ENCODE measurements around the gene DNHD1. TPM values are rescaled to one million over a fixed set of nuclear protein-coding genes. Genes with fewer than 3 reads are reported as not detected.

Gene DNHD1
- total and polyA plus RNA-seq, 2 experiments from 2014 or later, result 3.6 to 9.6 TPM

- Mint-ChIP-seq H3K4me3 (no peak overlapping the region), H3K4me1 (no peaks in the 10 kb centered on the region; the same call in 2 of the 3 replicates), H3K36me3 (ENCODE audit: low read depth) (no peaks in the 10 kb centered on the region; the same call in 2 of the 3 replicates), H3K27ac (no peak overlapping the region), H3K9me3 (no peaks in the 10 kb centered on the region), H3K27me3 (ENCODE audit: insufficient read depth, low read depth, poor library complexity) (peaks cover 2% of the 10 kb centered on the region)
- Histone ChIP-seq H3K4me1 (ENCODE audit: insufficient read depth) (no peaks in the 10 kb centered on the region), H3K27ac (ENCODE audit: low read depth) (no peak overlapping the region), H3K4me2 (no peak overlapping the region), H3F3A (replicated peaks; ENCODE audit: low read depth) (no peaks in the 10 kb centered on the region), H3K36me3 (ENCODE audit: insufficient read depth) (no peaks in the 10 kb centered on the region; the same call in 1 of the 2 replicates), H3K4me3 (no peak overlapping the region), H3K9me2 (ENCODE audit: insufficient read depth) (no peaks in the 10 kb centered on the region), H2AFZ (no peak overlapping the region), H3K79me2 (replicated peaks; ENCODE audit: insufficient read depth) (no peaks in the 10 kb centered on the region), H4K20me1 (replicated peaks; ENCODE audit: insufficient read depth) (no peaks in the 10 kb centered on the region), H3K27me3 (ENCODE audit: insufficient read depth) (no peaks in the 10 kb centered on the region)
- ATAC-seq, result no peak
- TF ChIP-seq, protein P1, sequence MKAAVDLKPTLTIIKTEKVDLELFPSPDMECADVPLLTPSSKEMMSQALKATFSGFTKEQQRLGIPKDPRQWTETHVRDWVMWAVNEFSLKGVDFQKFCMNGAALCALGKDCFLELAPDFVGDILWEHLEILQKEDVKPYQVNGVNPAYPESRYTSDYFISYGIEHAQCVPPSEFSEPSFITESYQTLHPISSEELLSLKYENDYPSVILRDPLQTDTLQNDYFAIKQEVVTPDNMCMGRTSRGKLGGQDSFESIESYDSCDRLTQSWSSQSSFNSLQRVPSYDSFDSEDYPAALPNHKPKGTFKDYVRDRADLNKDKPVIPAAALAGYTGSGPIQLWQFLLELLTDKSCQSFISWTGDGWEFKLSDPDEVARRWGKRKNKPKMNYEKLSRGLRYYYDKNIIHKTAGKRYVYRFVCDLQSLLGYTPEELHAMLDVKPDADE (IDR thresholded peaks at IDR 0.05), result no peak
- TF ChIP-seq CREB1 (CRISPR knock-in tag; IDR thresholded peaks at IDR 0.05; ENCODE audit: low read depth) (no peak), ZNF331 (CRISPR knock-in tag; IDR thresholded peaks at IDR 0.05; ENCODE audit: low read depth) (no peak), ZNF462 (CRISPR knock-in tag; IDR thresholded peaks at IDR 0.05) (no peak), EZH2phosphoT487 (IDR thresholded peaks at IDR 0.05; ENCODE audit: unreplicated experiment) (no peak), POLR2AphosphoS5 (IDR thresholded peaks at IDR 0.05; ENCODE audit: low read depth) (no peak), ZNF114 (CRISPR knock-in tag; IDR thresholded peaks at IDR 0.05) (no peak), JUNB (IDR thresholded peaks at IDR 0.05; ENCODE audit: unreplicated experiment) (no peak), NANOG (IDR thresholded peaks at IDR 0.05; ENCODE audit: borderline replicate concordance) (no peak), EZH2 (IDR thresholded peaks at IDR 0.05; ENCODE audit: low read depth, unreplicated experiment) (no peak), CTCF (conservative IDR thresholded peaks at IDR 0.05; ENCODE audit: low read depth in 2 of 2) (no peak), STAT1 (IDR thresholded peaks at IDR 0.05; ENCODE audit: unreplicated experiment) (no peak)
- TF ChIP-seq, protein P2, sequence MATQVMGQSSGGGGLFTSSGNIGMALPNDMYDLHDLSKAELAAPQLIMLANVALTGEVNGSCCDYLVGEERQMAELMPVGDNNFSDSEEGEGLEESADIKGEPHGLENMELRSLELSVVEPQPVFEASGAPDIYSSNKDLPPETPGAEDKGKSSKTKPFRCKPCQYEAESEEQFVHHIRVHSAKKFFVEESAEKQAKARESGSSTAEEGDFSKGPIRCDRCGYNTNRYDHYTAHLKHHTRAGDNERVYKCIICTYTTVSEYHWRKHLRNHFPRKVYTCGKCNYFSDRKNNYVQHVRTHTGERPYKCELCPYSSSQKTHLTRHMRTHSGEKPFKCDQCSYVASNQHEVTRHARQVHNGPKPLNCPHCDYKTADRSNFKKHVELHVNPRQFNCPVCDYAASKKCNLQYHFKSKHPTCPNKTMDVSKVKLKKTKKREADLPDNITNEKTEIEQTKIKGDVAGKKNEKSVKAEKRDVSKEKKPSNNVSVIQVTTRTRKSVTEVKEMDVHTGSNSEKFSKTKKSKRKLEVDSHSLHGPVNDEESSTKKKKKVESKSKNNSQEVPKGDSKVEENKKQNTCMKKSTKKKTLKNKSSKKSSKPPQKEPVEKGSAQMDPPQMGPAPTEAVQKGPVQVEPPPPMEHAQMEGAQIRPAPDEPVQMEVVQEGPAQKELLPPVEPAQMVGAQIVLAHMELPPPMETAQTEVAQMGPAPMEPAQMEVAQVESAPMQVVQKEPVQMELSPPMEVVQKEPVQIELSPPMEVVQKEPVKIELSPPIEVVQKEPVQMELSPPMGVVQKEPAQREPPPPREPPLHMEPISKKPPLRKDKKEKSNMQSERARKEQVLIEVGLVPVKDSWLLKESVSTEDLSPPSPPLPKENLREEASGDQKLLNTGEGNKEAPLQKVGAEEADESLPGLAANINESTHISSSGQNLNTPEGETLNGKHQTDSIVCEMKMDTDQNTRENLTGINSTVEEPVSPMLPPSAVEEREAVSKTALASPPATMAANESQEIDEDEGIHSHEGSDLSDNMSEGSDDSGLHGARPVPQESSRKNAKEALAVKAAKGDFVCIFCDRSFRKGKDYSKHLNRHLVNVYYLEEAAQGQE (IDR thresholded peaks at IDR 0.05; ENCODE audit: unreplicated experiment), result no peak
- no peak for DNase-seq (ENCODE audit: low spot score)
Observed at GRCh38 chr11:6504166-6504565, 7.1 kb downstream of the DNHD1 start.
